Measurements from ENCODE around the gene BTG4.

GRCh38 chr11:111561306-111561705 is 49.1 kb upstream of the BTG4 start:
- no peak for TF ChIP-seq POLR2A (IDR thresholded peaks at IDR 0.05)
- no peak for TF ChIP-seq EP300 (IDR thresholded peaks at IDR 0.05)
- TF ChIP-seq CTCF (IDR thresholded peaks at IDR 0.05) = no peak
